GM12878 (cell line): ENCODE results near the gene C4BPB. TPM values are rescaled to one million over a fixed set of nuclear protein-coding genes. Genes with fewer than 3 reads are reported as not detected.

Experiments
- ATAC-seq: fragments of 200-7000 bp; cut with Tn5 transposase; 3 replicates; pipeline ENCODE4 v1.9.1; 2020; ENCODE audit warnings: mild to moderate bottlenecking, moderate library complexity
- BruUV-seq: library from RNA; stranded (reverse); fragments of 400-500 nt; replicated peaks from 2 replicates; lab custom pipeline; 2021; lab: Mats Ljungman, UMichigan
- CTCF ChIA-PET: fragments of 300-600 bp; sonication (Branson Sonifier 250); formaldehyde crosslinking; extraction: SDS; loops from one replicate; lab custom pipeline; 2021; ENCODE audit warnings: inconsistent platforms; lab: Yijun Ruan, JAX
- POLR2A ChIA-PET: fragments of 350-600 bp; formaldehyde crosslinking; extraction: SDS; loops from one replicate; lab custom pipeline; 2021; ENCODE audit warnings: inconsistent platforms; lab: Charles Lee
- RAD21 ChIA-PET: fragments of 300-600 bp; sonication (Branson Sonifier 250); formaldehyde crosslinking; loops from one replicate; lab custom pipeline; 2023; ENCODE audit warnings: antibody characterized with exemption; ENCODE audit not compliant: unreplicated experiment; lab: Charles Lee
- SMC1A ChIA-PET: fragments of 300-600 bp; sonication (Branson Sonifier 250); formaldehyde crosslinking; loops from one replicate; lab custom pipeline; 2023; ENCODE audit not compliant: unreplicated experiment, uncharacterized antibody; lab: Charles Lee
- DNase-seq: peaks from one replicate; pipeline ENCODE4 v3.0.0-alpha.2; 2011; ENCODE audit warnings: low read depth, low spot score
- FAIRE-seq: peaks from 3 replicates; lab custom pipeline; 2011; peaks lifted over from hg19 to GRCh38; lab: Jason Lieb, UNC
- H2AFZ ChIP-seq: 2 replicates; pipeline ENCODE4 v1.6.0; 2011; ENCODE audit warnings: low read depth, low read length, control low read depth; ENCODE audit not compliant: control insufficient read depth
- H3K27ac ChIP-seq: 2 replicates; pipeline ENCODE4 v1.5.1; 2011; ENCODE audit warnings: control low read depth; ENCODE audit not compliant: control insufficient read depth, insufficient read depth
- H3K27me3 ChIP-seq, 2 experiments: replicated peaks in 1 of 2; 2 replicates each; pipeline versions ENCODE4 v1.6.0 to v1.6.1; 2011; ENCODE audit warnings: low read length in 1 of 2; ENCODE audit not compliant: control insufficient read depth in 2 of 2, insufficient read depth in 2 of 2
- H3K36me3 ChIP-seq, 2 experiments: 2 replicates each; pipeline ENCODE4 v1.5.1; 2011; ENCODE audit warnings: low read length in 1 of 2; ENCODE audit not compliant: control insufficient read depth in 2 of 2, insufficient read depth in 2 of 2
- H3K4me1 ChIP-seq: 2 replicates; pipeline ENCODE4 v1.6.1; 2011; ENCODE audit warnings: mild to moderate bottlenecking, low read length, moderate library complexity, mixed read lengths; ENCODE audit not compliant: control insufficient read depth, insufficient read depth
- H3K4me2 ChIP-seq: 2 replicates; pipeline ENCODE4 v1.6.0; 2011; ENCODE audit warnings: control low read depth; ENCODE audit not compliant: control insufficient read depth, insufficient read depth
- H3K4me3 ChIP-seq: fragments of 200-600 bp; sonication (generic); 2 replicates; pipeline ENCODE4 v1.5.1; 2016
- H3K79me2 ChIP-seq: 2 replicates; pipeline ENCODE4 v1.6.0; 2011; ENCODE audit warnings: low read length; ENCODE audit not compliant: control insufficient read depth, insufficient read depth
- H3K9ac ChIP-seq: 2 replicates; pipeline ENCODE4 v1.8.0; 2011; ENCODE audit warnings: low read length, control low read depth, mixed read lengths; ENCODE audit not compliant: control insufficient read depth, insufficient read depth
- H3K9me3 ChIP-seq: replicated peaks from 3 replicates; pipeline ENCODE4 v1.5.1; 2011; ENCODE audit warnings: mild to moderate bottlenecking, low read length; ENCODE audit not compliant: control insufficient read depth, insufficient read depth
- H4K20me1 ChIP-seq: 2 replicates; pipeline ENCODE4 v1.6.0; 2011; ENCODE audit not compliant: control insufficient read depth, insufficient read depth
- ATF7 ChIP-seq: fragments of 450-650 bp; IDR thresholded peaks from 2 replicates; pipeline ENCODE4 v1.6.1; 2016; ENCODE audit warnings: low read depth, mild to moderate bottlenecking
- CTCF ChIP-seq, 3 experiments: IDR thresholded peaks in 2 of 3; conservative IDR thresholded peaks in 1 of 3; 2 replicates each; pipeline ENCODE4 v1.5.1; 2011; ENCODE audit warnings: low read depth in 3 of 3, low read length in 3 of 3, mild to moderate bottlenecking in 3 of 3, control low read depth in 2 of 3, moderate library complexity in 2 of 3, inconsistent platforms in 1 of 3, mixed read lengths in 1 of 3; ENCODE audit not compliant: control insufficient read depth in 2 of 3, insufficient read depth in 1 of 3; ENCODE audit errors: extremely low read depth in 1 of 3
- FOS ChIP-seq: IDR thresholded peaks from 3 replicates; pipeline ENCODE4 v1.6.1; 2011; ENCODE audit warnings: borderline replicate concordance; ENCODE audit not compliant: insufficient read length; ENCODE audit errors: extremely low read depth
- FOXK2 ChIP-seq: fragments of 450-650 bp; IDR thresholded peaks from 2 replicates; pipeline ENCODE4 v1.6.1; 2017; ENCODE audit warnings: mild to moderate bottlenecking, moderate library complexity
- GABPA ChIP-seq: IDR thresholded peaks from 2 replicates; pipeline ENCODE4 v1.6.1; 2014; ENCODE audit warnings: antibody characterized with exemption, low read depth, mild to moderate bottlenecking, inconsistent platforms
- HDGF ChIP-seq: fragments of 450-650 bp; IDR thresholded peaks from 2 replicates; pipeline ENCODE4 v1.6.1; 2016; ENCODE audit warnings: antibody characterized with exemption
- JUND ChIP-seq: IDR thresholded peaks from 2 replicates; pipeline ENCODE4 v1.6.1; 2012; ENCODE audit warnings: low read depth, mild to moderate bottlenecking, low read length, improper control_type of control experiment, moderate library complexity
- MXI1 ChIP-seq: fragments of 150-350 bp; IDR thresholded peaks from 2 replicates; pipeline ENCODE4 v1.6.1; 2011; ENCODE audit warnings: low read depth, mild to moderate bottlenecking, inconsistent platforms, low read length, improper control_type of control experiment
- MYC ChIP-seq: IDR thresholded peaks from 2 replicates; pipeline ENCODE4 v1.6.1; 2011; ENCODE audit warnings: mild to moderate bottlenecking, low read length, moderate library complexity, inconsistent platforms; ENCODE audit not compliant: insufficient read depth, insufficient replicate concordance, insufficient read length, severe bottlenecking
- PKNOX1 ChIP-seq: fragments of 450-650 bp; IDR thresholded peaks from 2 replicates; pipeline ENCODE4 v1.6.1; 2016; ENCODE audit warnings: mild to moderate bottlenecking
- POLR2A ChIP-seq: IDR thresholded peaks from 2 replicates; pipeline ENCODE4 v1.6.1; 2011; ENCODE audit warnings: low read depth, mild to moderate bottlenecking, low read length
- RAD21 ChIP-seq: IDR thresholded peaks from 2 replicates; pipeline ENCODE4 v1.6.1; 2011; ENCODE audit warnings: mild to moderate bottlenecking, low read depth, low read length, moderate library complexity; ENCODE audit not compliant: insufficient read depth
- SMC3 ChIP-seq: IDR thresholded peaks from 2 replicates; pipeline ENCODE4 v1.6.1; 2011; ENCODE audit warnings: low read length, improper control_type of control experiment, borderline replicate concordance
- SP1 ChIP-seq: IDR thresholded peaks from one replicate; pipeline ENCODE4 v1.6.1; 2011; ENCODE audit warnings: low read depth, low read length
- ZNF217 ChIP-seq: fragments of 450-650 bp; IDR thresholded peaks from 2 replicates; pipeline ENCODE4 v1.6.1; 2017; ENCODE audit warnings: antibody characterized with exemption, mild to moderate bottlenecking
- WGBS: methylation state at CpG from one replicate; pipeline ENCODE4 v1.1.6; 2016; ENCODE audit warnings: low lambda C conversion rate; ENCODE audit not compliant: insufficient replicate concordance, insufficient coverage; ENCODE audit errors: missing lambda C conversion rate; 5-methylcytosine and 5-hydroxymethylcytosine counted together
- in situ Hi-C: fragments of 300-500 bp; cut with MboI; formaldehyde crosslinking; loops from 9 replicates; pipeline ENCODE4 v1.14.3; 2018; ENCODE audit warnings: mixed read lengths
- intact Hi-C: fragments of 100-400 bp; cut with micrococcal nuclease; formaldehyde crosslinking; loops from one replicate; pipeline ENCODE4 v1.14.2; 2022; ENCODE audit not compliant: unreplicated experiment
- polyA plus RNA-seq, 11 experiments: library from polyadenylated mRNA; depleted of rRNA in 4 of 11; unstranded in 6 of 11; stranded (reverse) in 5 of 11; fragments of >200 nt; fragmentation: Nextera tagmentation in 4 of 11; fragmentation: Illumina TruSeq in 1 of 11; extraction: Ambion mirVana in 4 of 11; extraction: Trizol in 1 of 11; gene quantifications; 1 replicate in 1 of 11; 2 replicates in 10 of 11; pipeline versions ENCODE4 v1.2.1 to v1.2.3, GENCODE V29; 2011 to 2016; ENCODE audit warnings: inconsistent platforms in 2 of 11, missing spikeins in 2 of 11, low read depth in 1 of 11
- total RNA-seq, 4 experiments: library from RNA; depleted of rRNA in 3 of 4; stranded (reverse); fragments of >200 nt in 3 of 4; fragmentation: Illumina TruSeq in 1 of 4; extraction: Trizol in 1 of 4; gene quantifications; 2 replicates each; pipeline versions ENCODE4 v1.2.1 to v1.2.3, GENCODE V29; 2013 to 2021
- TF ChIP-seq, protein P1 (sequence below): fragments of 450-650 bp; IDR thresholded peaks from 2 replicates; pipeline ENCODE4 v1.6.1; 2017; ENCODE audit warnings: mild to moderate bottlenecking, moderate library complexity

The C4BPB gene
- total and polyA plus RNA-seq, 10 of the 15 experiments (the other 5 are each of a cell fraction or from before 2014, with no cell fraction given), result 0.31 to 1.2 (median 0.53) TPM; not detected in 1

DNA sequence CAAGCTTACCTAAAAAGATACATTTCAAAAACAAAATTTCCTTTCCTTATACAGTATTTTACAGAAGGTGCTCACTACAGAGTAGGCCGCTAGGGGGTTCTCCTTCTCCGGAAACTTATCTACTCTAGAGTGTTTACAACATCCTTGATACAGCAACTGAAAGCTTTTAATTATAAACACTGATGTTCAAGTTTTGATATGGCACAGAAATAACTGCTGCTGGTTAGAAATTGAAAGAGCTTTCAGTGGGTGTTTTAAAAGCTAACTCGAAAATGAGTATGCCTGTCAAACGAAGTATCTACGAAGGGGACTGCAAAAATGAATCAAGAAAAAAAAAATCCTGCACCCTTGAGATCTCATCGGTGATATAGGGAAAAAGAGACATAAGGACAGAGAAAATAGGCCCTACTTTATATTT, 38.7 kb upstream of the C4BPB start:
- Histone ChIP-seq H3K4me3 (peak overlapping the region; percentile 94), H3K36me3 (peaks cover 0 to 8% of the 10 kb centered on the region in 2 experiments; a peak in 2 of 4 replicates), H3K9ac (peak overlapping the region; percentile 84), H4K20me1 (no peaks in the 10 kb centered on the region), H2AFZ (peak overlapping the region; percentile 100), H3K4me1 (peaks cover 21% of the 10 kb centered on the region), H3K27ac (peak overlapping the region; percentile 55), H3K79me2 (peaks cover 29% of the 10 kb centered on the region), H3K4me2 (peak overlapping the region; percentile 81), H3K27me3 (no peaks in the 10 kb centered on the region), H3K9me3 (no peaks in the 10 kb centered on the region; the same call in 2 of the 3 replicates)
- CTCF ChIA-PET, result interaction anchor here (0.7 to 9.2 kb wide), 23 partner anchors 9 to 450 kb away, joined by 3 to 131 read pairs (median 4); partner anchors contain the start of genes C1orf116, C4BPB and CD55
- SMC1A ChIA-PET, result interaction anchor here (0.6 to 7.1 kb wide), 7 partner anchors 24 to 355 kb away, joined by 3 to 66 read pairs (median 5); no protein-coding TSS in a partner anchor
- intact Hi-C loops (loop anchor here (1.0 to 5.0 kb wide), 3 partner anchors 27 to 448 kb away; no protein-coding TSS in a partner anchor), in situ Hi-C loops (no loop called here)
- FAIRE-seq (no peak), ATAC-seq (peak; percentile 68), DNase-seq (no peak)
- WGBS, result 0% methylated on average over 6 of the region's 6 CpGs
- no TSS peak for BruUV-seq
- RAD21 ChIA-PET, result interaction anchor here (0.6 to 2.2 kb wide), 11 partner anchors 19 to 450 kb away, joined by 3 to 7 read pairs (median 3); partner anchors contain the start of gene CD55
- POLR2A ChIA-PET, result no interaction called here
- TF ChIP-seq ATF7 (no peak), FOXK2 (no peak), CTCF (IDR thresholded peaks at IDR 0.05 in 2 of 3, conservative IDR thresholded peaks at IDR 0.05 in 1 of 3; ENCODE audit: control insufficient read depth in 2 of 3, extremely low read depth in 1 of 3, insufficient read depth in 1 of 3, low read depth in 3 of 3, low read length in 3 of 3) (peak; percentile 71 to 84 (median 71)), HDGF (no peak), POLR2A (no peak), GABPA (no peak), MYC (no peak), JUND (no peak), RAD21 (peak; percentile 71), FOS (no peak), ZNF217 (no peak), PKNOX1 (0 out of 2 replicates have a peak, but pooled peaks have one; percentile 23), SMC3 (peak; percentile 69; the same call in 1 of the 2 replicates), MXI1 (0 out of 2 replicates have a peak, but pooled peaks have one; percentile 5), SP1 (no peak)
- TF ChIP-seq, protein P1, sequence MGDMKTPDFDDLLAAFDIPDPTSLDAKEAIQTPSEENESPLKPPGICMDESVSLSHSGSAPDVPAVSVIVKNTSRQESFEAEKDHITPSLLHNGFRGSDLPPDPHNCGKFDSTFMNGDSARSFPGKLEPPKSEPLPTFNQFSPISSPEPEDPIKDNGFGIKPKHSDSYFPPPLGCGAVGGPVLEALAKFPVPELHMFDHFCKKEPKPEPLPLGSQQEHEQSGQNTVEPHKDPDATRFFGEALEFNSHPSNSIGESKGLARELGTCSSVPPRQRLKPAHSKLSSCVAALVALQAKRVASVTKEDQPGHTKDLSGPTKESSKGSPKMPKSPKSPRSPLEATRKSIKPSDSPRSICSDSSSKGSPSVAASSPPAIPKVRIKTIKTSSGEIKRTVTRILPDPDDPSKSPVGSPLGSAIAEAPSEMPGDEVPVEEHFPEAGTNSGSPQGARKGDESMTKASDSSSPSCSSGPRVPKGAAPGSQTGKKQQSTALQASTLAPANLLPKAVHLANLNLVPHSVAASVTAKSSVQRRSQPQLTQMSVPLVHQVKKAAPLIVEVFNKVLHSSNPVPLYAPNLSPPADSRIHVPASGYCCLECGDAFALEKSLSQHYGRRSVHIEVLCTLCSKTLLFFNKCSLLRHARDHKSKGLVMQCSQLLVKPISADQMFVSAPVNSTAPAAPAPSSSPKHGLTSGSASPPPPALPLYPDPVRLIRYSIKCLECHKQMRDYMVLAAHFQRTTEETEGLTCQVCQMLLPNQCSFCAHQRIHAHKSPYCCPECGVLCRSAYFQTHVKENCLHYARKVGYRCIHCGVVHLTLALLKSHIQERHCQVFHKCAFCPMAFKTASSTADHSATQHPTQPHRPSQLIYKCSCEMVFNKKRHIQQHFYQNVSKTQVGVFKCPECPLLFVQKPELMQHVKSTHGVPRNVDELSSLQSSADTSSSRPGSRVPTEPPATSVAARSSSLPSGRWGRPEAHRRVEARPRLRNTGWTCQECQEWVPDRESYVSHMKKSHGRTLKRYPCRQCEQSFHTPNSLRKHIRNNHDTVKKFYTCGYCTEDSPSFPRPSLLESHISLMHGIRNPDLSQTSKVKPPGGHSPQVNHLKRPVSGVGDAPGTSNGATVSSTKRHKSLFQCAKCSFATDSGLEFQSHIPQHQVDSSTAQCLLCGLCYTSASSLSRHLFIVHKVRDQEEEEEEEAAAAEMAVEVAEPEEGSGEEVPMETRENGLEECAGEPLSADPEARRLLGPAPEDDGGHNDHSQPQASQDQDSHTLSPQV, result 0 out of 2 replicates have a peak, but pooled peaks have one; percentile 34
